PFSK-1 (cell line): ENCODE measurements around the gene MATN4.

Experiments used
- FOXP2 ChIP-seq: optimal IDR thresholded peaks from 2 replicates; pipeline ENCODE3; 2011; ENCODE audit warnings: borderline replicate concordance, control low read depth, inconsistent platforms; ENCODE audit not compliant: insufficient read depth; ENCODE audit errors: extremely low read length, extremely low read depth
- POLR2AphosphoS5 ChIP-seq: IDR thresholded peaks from 2 replicates; pipeline ENCODE4 v1.6.1; 2012; ENCODE audit warnings: low read depth, mild to moderate bottlenecking, control low read depth, low read length, moderate library complexity
- REST ChIP-seq, 2 experiments: IDR thresholded peaks; 2 replicates each; pipeline versions ENCODE4 v1.6.1 to v1.8.0; 2011 to 2012; ENCODE audit warnings: low read depth in 2 of 2, low read length in 2 of 2, control low read depth in 1 of 2, inconsistent platforms in 1 of 2, mild to moderate bottlenecking in 1 of 2, moderate library complexity in 1 of 2; ENCODE audit not compliant: insufficient read depth in 1 of 2
- SIN3A ChIP-seq: IDR thresholded peaks from 2 replicates; pipeline ENCODE4 v1.6.1; 2012; ENCODE audit warnings: mild to moderate bottlenecking, low read length, moderate library complexity, borderline replicate concordance; ENCODE audit not compliant: insufficient read depth
- TAF1 ChIP-seq: IDR thresholded peaks from 2 replicates; pipeline ENCODE4 v1.6.1; 2012; ENCODE audit warnings: low read length, control low read depth, borderline replicate concordance; ENCODE audit not compliant: insufficient read depth

Gene MATN4

GRCh38 chr20:45291526-45291925 is 16.6 kb downstream of the MATN4 start:
- TF ChIP-seq FOXP2 (no peak), POLR2AphosphoS5 (no peak), REST (IDR thresholded peaks at IDR 0.05; ENCODE audit: insufficient read depth in 1 of 2, low read depth in 2 of 2, low read length in 2 of 2) (no peak), SIN3A (no peak), TAF1 (no peak)

- no peak for TF ChIP-seq REST (IDR thresholded peaks at IDR 0.05; ENCODE audit: insufficient read depth in 1 of 2, low read depth in 2 of 2, low read length in 2 of 2)
- no peak for TF ChIP-seq POLR2AphosphoS5
- TF ChIP-seq SIN3A, result no peak
- no peak for TF ChIP-seq FOXP2
- TF ChIP-seq TAF1, result no peak
These were observed 17.3 kb downstream of the MATN4 start for GRCh38 chr20:45290677-45291355.

- TF ChIP-seq FOXP2, result no peak
- no peak for TF ChIP-seq REST (IDR thresholded peaks at IDR 0.05; ENCODE audit: insufficient read depth in 1 of 2, low read depth in 2 of 2, low read length in 2 of 2)
- TF ChIP-seq POLR2AphosphoS5, result no peak
- TF ChIP-seq TAF1, result no peak
- no peak for TF ChIP-seq SIN3A
These were observed 18.0 kb downstream of the MATN4 start for GRCh38 chr20:45289942-45290676.

GRCh38 chr20:45288860-45289259 is 19.2 kb downstream of the MATN4 start:
- TF ChIP-seq SIN3A (no peak), REST (IDR thresholded peaks at IDR 0.05; ENCODE audit: insufficient read depth in 1 of 2, low read depth in 2 of 2, low read length in 2 of 2) (no peak), POLR2AphosphoS5 (no peak), FOXP2 (no peak), TAF1 (no peak)
